PC-3 (cell line): Measurements from ENCODE around the gene TMEM178B.

ENCODE experiments used
- CTCF ChIP-seq: fragments of 300-600 bp; sonication (generic); conservative IDR thresholded peaks from 2 replicates; pipeline ENCODE4 v1.5.1; 2017; ENCODE audit warnings: antibody characterized with exemption, low read depth, mild to moderate bottlenecking, low read length
- EZH2 ChIP-seq: fragments of 300-600 bp; sonication (generic); IDR thresholded peaks from one replicate; pipeline ENCODE4 v1.6.1; 2017; ENCODE audit warnings: antibody characterized with exemption, mild to moderate bottlenecking, low read length; ENCODE audit not compliant: unreplicated experiment
- EZH2phosphoT487 ChIP-seq: fragments of 300-600 bp; sonication (generic); IDR thresholded peaks from 2 replicates; pipeline ENCODE4 v1.6.1; 2018; ENCODE audit warnings: mild to moderate bottlenecking, antibody characterized with exemption, low read length, borderline replicate concordance

- TF ChIP-seq EZH2 (no peak), CTCF (no peak), EZH2phosphoT487 (no peak)
Measured at GRCh38 chr7:141451232-141451631, 377.4 kb downstream of the TMEM178B start.
